H1 (cell line): ENCODE measurements around the gene INHBA. TPM values are rescaled to one million over a fixed set of nuclear protein-coding genes. Genes with fewer than 3 reads are reported as not detected.

Source experiments
- CTCF ChIA-PET: fragments of 300-600 bp; sonication (Branson Sonifier 250); formaldehyde crosslinking; loops from one replicate; lab custom pipeline; 2021; ENCODE audit not compliant: partially characterized antibody; lab: Charles Lee
- POLR2A ChIA-PET: fragments of 300-600 bp; sonication (Branson Sonifier 250); formaldehyde crosslinking; loops from one replicate; lab custom pipeline; 2021; ENCODE audit warnings: inconsistent platforms; ENCODE audit not compliant: partially characterized antibody; lab: Charles Lee
- DNase-seq, 2 experiments: peaks; one replicate each; pipeline versions ENCODE4 v3.0.0 to v3.0.0-alpha.2; 2010 to 2022; ENCODE audit warnings: low spot score in 2 of 2, low read depth in 1 of 2, mixed read lengths in 1 of 2
- FAIRE-seq: peaks from 2 replicates; lab custom pipeline; 2011; peaks lifted over from hg19 to GRCh38; lab: Jason Lieb, UNC
- H2AFZ ChIP-seq: 2 replicates; pipeline ENCODE4 v1.8.1; 2012; ENCODE audit warnings: low read length, inconsistent platforms
- H2AK5ac ChIP-seq: 2 replicates; pipeline ENCODE4 v1.6.1; 2013; ENCODE audit warnings: low read depth, low read length
- H2BK120ac ChIP-seq: replicated peaks from 2 replicates; pipeline ENCODE3; 2013; ENCODE audit warnings: low read depth, low read length, inconsistent platforms
- H2BK12ac ChIP-seq: 2 replicates; pipeline ENCODE4 v1.6.1; 2013; ENCODE audit warnings: low read depth, low read length
- H2BK15ac ChIP-seq: 2 replicates; pipeline ENCODE4 v1.6.1; 2013; ENCODE audit warnings: low read length
- H2BK20ac ChIP-seq: 2 replicates; pipeline ENCODE4 v1.6.1; 2013; ENCODE audit warnings: low read length
- H2BK5ac ChIP-seq: 2 replicates; pipeline ENCODE4 v1.6.1; 2013; ENCODE audit warnings: low read depth, low read length
- H3K14ac ChIP-seq: 2 replicates; pipeline ENCODE4 v1.6.1; 2013; ENCODE audit warnings: inconsistent platforms; ENCODE audit not compliant: insufficient read length
- H3K18ac ChIP-seq: 2 replicates; pipeline ENCODE4 v1.6.1; 2013; ENCODE audit warnings: low read length; ENCODE audit errors: extremely low read depth
- H3K23ac ChIP-seq: 2 replicates; pipeline ENCODE4 v1.6.1; 2013; ENCODE audit warnings: inconsistent platforms; ENCODE audit not compliant: insufficient read length
- H3K23me2 ChIP-seq: 2 replicates; pipeline ENCODE4 v1.6.1; 2013; ENCODE audit warnings: low read depth, low read length
- H3K27ac ChIP-seq: 2 replicates; pipeline ENCODE4 v1.6.1; 2011; ENCODE audit warnings: low read depth, low read length, inconsistent platforms
- H3K27me3 ChIP-seq, 4 experiments: replicated peaks in 1 of 4; 1 replicate in 1 of 4; 2 replicates in 3 of 4; pipeline versions ENCODE4 v1.6.1 to v1.8.1; 2011 to 2013; ENCODE audit warnings: low read length in 3 of 4, mild to moderate bottlenecking in 3 of 4, inconsistent platforms in 2 of 4, mixed read lengths in 2 of 4, moderate library complexity in 1 of 4; ENCODE audit not compliant: control insufficient read depth in 3 of 4, insufficient read depth in 3 of 4; ENCODE audit errors: extremely low read depth in 1 of 4
- H3K36me3 ChIP-seq, 4 experiments: 2 replicates each; pipeline versions ENCODE4 v1.6.1 to v1.8.1; 2011 to 2013; ENCODE audit warnings: mild to moderate bottlenecking in 4 of 4, low read length in 3 of 4, moderate library complexity in 2 of 4, control low read depth in 1 of 4, inconsistent platforms in 1 of 4; ENCODE audit not compliant: insufficient read depth in 4 of 4, control insufficient read depth in 2 of 4
- H3K4ac ChIP-seq: replicated peaks from 2 replicates; pipeline ENCODE3; 2013; ENCODE audit warnings: low read length, low read depth, mixed read lengths, inconsistent platforms; ENCODE audit not compliant: insufficient read length
- H3K4me1 ChIP-seq, 4 experiments: replicated peaks in 1 of 4; 1 replicate in 1 of 4; 2 replicates in 3 of 4; pipeline versions ENCODE4 v1.6.1 to v1.8.1; 2011 to 2013; ENCODE audit warnings: low read length in 3 of 4, inconsistent platforms in 2 of 4, mixed read lengths in 1 of 4; ENCODE audit not compliant: insufficient read depth in 4 of 4, control insufficient read depth in 3 of 4
- H3K4me2 ChIP-seq, 2 experiments: 2 replicates each; pipeline versions ENCODE4 v1.6.1 to v1.8.1; 2011 to 2013; ENCODE audit warnings: low read depth in 2 of 2, low read length in 2 of 2, control low read depth in 1 of 2, inconsistent platforms in 1 of 2, mild to moderate bottlenecking in 1 of 2; ENCODE audit not compliant: insufficient read depth in 1 of 2
- H3K4me3 ChIP-seq, 4 experiments: fragments of 200-600, 300-600 bp in 1 of 4; sonication (generic), shearing (Covaris generic), sonication (Bioruptor Twin) in 1 of 4; 2 replicates each; pipeline versions ENCODE4 v1.5.1 to v1.8.1; 2011 to 2016; ENCODE audit warnings: low read length in 4 of 4, low read depth in 3 of 4, control low read depth in 2 of 4, inconsistent platforms in 2 of 4, mild to moderate bottlenecking in 2 of 4, mixed read lengths in 1 of 4, moderate library complexity in 1 of 4; ENCODE audit not compliant: insufficient read depth in 2 of 4; ENCODE audit errors: extremely low read depth in 1 of 4
- H3K56ac ChIP-seq: replicated peaks from 2 replicates; pipeline ENCODE3; 2013; ENCODE audit warnings: low read depth, mild to moderate bottlenecking, mixed read lengths, low read length, inconsistent platforms; ENCODE audit not compliant: insufficient read length
- H3K79me1 ChIP-seq: 2 replicates; pipeline ENCODE4 v1.6.1; 2013; ENCODE audit warnings: low read depth, low read length, control low read depth
- H3K79me2 ChIP-seq, 2 experiments: 2 replicates each; pipeline versions ENCODE4 v1.6.1 to v1.8.1; 2012 to 2013; ENCODE audit warnings: low read length in 2 of 2, mild to moderate bottlenecking in 2 of 2, inconsistent platforms in 1 of 2; ENCODE audit not compliant: insufficient read depth in 2 of 2, control insufficient read depth in 1 of 2
- H3K9ac ChIP-seq, 4 experiments: replicated peaks in 1 of 4; 1 replicate in 1 of 4; 2 replicates in 3 of 4; pipeline versions ENCODE4 v1.6.1 to v1.8.1; 2011 to 2013; ENCODE audit warnings: low read depth in 3 of 4, low read length in 3 of 4, control low read depth in 2 of 4, mild to moderate bottlenecking in 2 of 4, moderate library complexity in 2 of 4, inconsistent platforms in 1 of 4; ENCODE audit errors: extremely low read depth in 1 of 4
- H3K9me3 ChIP-seq, 2 experiments: 2 replicates each; pipeline versions ENCODE4 v1.6.1 to v1.8.1; 2012 to 2013; ENCODE audit warnings: mild to moderate bottlenecking in 2 of 2, moderate library complexity in 2 of 2, control low read depth in 1 of 2, inconsistent platforms in 1 of 2, low read depth in 1 of 2, low read length in 1 of 2, mixed read lengths in 1 of 2; ENCODE audit not compliant: insufficient read depth in 2 of 2
- H4K20me1 ChIP-seq, 2 experiments: replicated peaks in 1 of 2; 2 replicates each; pipeline versions ENCODE3 to v1.8.1; 2011 to 2013; ENCODE audit warnings: inconsistent platforms in 2 of 2, low read length in 2 of 2, mild to moderate bottlenecking in 1 of 2; ENCODE audit not compliant: insufficient read depth in 2 of 2, control insufficient read depth in 1 of 2
- H4K5ac ChIP-seq: 2 replicates; pipeline ENCODE4 v1.6.1; 2013; ENCODE audit warnings: low read length, low read depth, mixed read lengths, inconsistent platforms; ENCODE audit not compliant: insufficient read length
- H4K8ac ChIP-seq: 2 replicates; pipeline ENCODE4 v1.8.0; 2013; ENCODE audit warnings: mild to moderate bottlenecking, moderate library complexity, low read length, inconsistent platforms; ENCODE audit not compliant: insufficient read depth; ENCODE audit errors: extremely low read depth
- H4K91ac ChIP-seq: replicated peaks from 2 replicates; pipeline ENCODE3; 2013; ENCODE audit warnings: low read length, mixed read lengths, inconsistent platforms; ENCODE audit not compliant: insufficient read length
- ASH2L ChIP-seq: fragments of 200-600, 300-600 bp; sonication (generic); IDR thresholded peaks from one replicate; pipeline ENCODE4 v1.7.1; 2017; ENCODE audit warnings: low read length
- CHD2 ChIP-seq: IDR thresholded peaks from 2 replicates; pipeline ENCODE4 v1.6.1; 2012; ENCODE audit warnings: low read length, improper control_type of control experiment
- GTF2F1 ChIP-seq: IDR thresholded peaks from 2 replicates; pipeline ENCODE4 v1.6.1; 2012; ENCODE audit warnings: low read depth, low read length, improper control_type of control experiment, borderline replicate concordance
- HDAC6 ChIP-seq: IDR thresholded peaks from one replicate; pipeline ENCODE4 v1.7.1; 2012; ENCODE audit warnings: low read depth, mild to moderate bottlenecking, inconsistent platforms, low read length, moderate library complexity
- PHF8 ChIP-seq: fragments of 200-600 bp; sonication (generic); conservative IDR thresholded peaks from 2 replicates; pipeline ENCODE4 v1.7.1; 2012; ENCODE audit warnings: low read depth, mild to moderate bottlenecking, inconsistent platforms, low read length, moderate library complexity
- RXRA ChIP-seq: IDR thresholded peaks from 2 replicates; pipeline ENCODE4 v1.6.1; 2011; ENCODE audit warnings: low read depth, mild to moderate bottlenecking, low read length, moderate library complexity; ENCODE audit not compliant: insufficient read depth
- SIN3A ChIP-seq, 2 experiments: IDR thresholded peaks in 1 of 2; conservative IDR thresholded peaks in 1 of 2; 2 replicates each; pipeline ENCODE4 v1.6.1; 2011 to 2012; ENCODE audit warnings: low read length in 2 of 2, improper control_type of control experiment in 1 of 2, low read depth in 1 of 2, mild to moderate bottlenecking in 1 of 2
- TAF1 ChIP-seq: IDR thresholded peaks from 2 replicates; pipeline ENCODE4 v1.6.1; 2011; ENCODE audit warnings: mild to moderate bottlenecking, low read depth, low read length
- TBP ChIP-seq: IDR thresholded peaks from 2 replicates; pipeline ENCODE4 v1.6.1; 2011; ENCODE audit warnings: low read depth, low read length, improper control_type of control experiment
- YY1 ChIP-seq: IDR thresholded peaks from 2 replicates; pipeline ENCODE4 v1.6.1; 2011; ENCODE audit warnings: low read depth, mild to moderate bottlenecking, low read length
- WGBS, 2 experiments: shearing (Covaris generic) in 1 of 2; methylation state at CpG; one replicate each; pipeline versions ENCODE4 v1.1.6 to v1.1.7; 2013 to 2015; ENCODE audit warnings: low lambda C conversion rate in 2 of 2, mixed read lengths in 2 of 2, inconsistent platforms in 1 of 2, low coverage in 1 of 2, missing lambda C conversion rate in 1 of 2; ENCODE audit not compliant: insufficient replicate concordance in 2 of 2, insufficient coverage in 1 of 2, insufficient read length in 1 of 2; ENCODE audit errors: extremely low coverage in 1 of 2, missing lambda C conversion rate in 1 of 2; 5-methylcytosine and 5-hydroxymethylcytosine counted together
- polyA plus RNA-seq, 7 experiments: library from polyadenylated mRNA; depleted of rRNA in 3 of 7; stranded (reverse) in 5 of 7; unstranded in 2 of 7; fragments of >200 nt in 5 of 7; fragments of 200-250 nt in 2 of 7; gene quantifications; 1 replicate in 5 of 7; 2 replicates in 1 of 7; 4 replicates in 1 of 7; pipeline versions ENCODE4 v1.2.1 to v1.2.3, GENCODE V29; 2011 to 2013; ENCODE audit warnings: missing spikeins in 2 of 7, mixed read lengths in 2 of 7
- total RNA-seq: library from RNA; stranded (reverse); fragmentation: NEBNext Ultra II Directional; extraction: Animal tissue kit (Norgen Biotek cat#: 25700); gene quantifications from 2 replicates; pipeline ENCODE4 v1.2.1, GENCODE V29; 2021
- TF ChIP-seq, protein P1 (sequence below): IDR thresholded peaks from 2 replicates; pipeline ENCODE4 v1.6.1; 2012; ENCODE audit warnings: inconsistent platforms
- TF ChIP-seq, protein P2 (sequence below): IDR thresholded peaks from 2 replicates; pipeline ENCODE4 v1.6.1; 2011; ENCODE audit warnings: low read depth, mild to moderate bottlenecking, low read length; ENCODE audit not compliant: insufficient read depth
- TF ChIP-seq, protein P3 (sequence below): IDR thresholded peaks from 2 replicates; pipeline ENCODE4 v1.6.1; 2011; ENCODE audit warnings: low read length, improper control_type of control experiment

The INHBA gene
- total and polyA plus RNA-seq, 2 of the 8 experiments (the other 6 are each of a cell fraction or from before 2014, with no cell fraction given) = 1.1 to 2.7 TPM

DNA sequence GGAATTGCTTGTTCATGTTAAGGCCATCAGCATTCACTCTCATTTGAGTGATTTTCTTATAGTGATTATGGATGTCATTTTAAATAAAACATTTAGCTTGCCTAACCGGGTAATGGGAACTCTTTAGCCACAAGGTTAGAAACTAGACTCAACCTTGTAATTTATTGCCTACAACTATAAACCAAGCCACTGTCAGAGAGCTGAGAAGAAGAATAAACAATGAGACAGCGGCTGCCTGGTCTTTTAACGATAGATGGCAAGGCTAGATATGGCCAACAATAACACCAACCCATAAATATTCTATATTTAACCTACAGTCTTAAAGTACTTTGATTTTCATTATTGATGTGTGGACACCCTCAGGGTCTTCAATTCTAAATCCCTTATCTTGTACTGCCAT lies 27.8 kb upstream of the INHBA start:
- no peak overlapping the region for H3K4ac ChIP-seq
- 93% methylated on average over 3 of the region's 3 CpGs; no CpG with 5 or more reads in 1 of the 2 experiments for WGBS, 2 experiments
- TF ChIP-seq HDAC6 (no peak), PHF8 (no peak), GTF2F1 (no peak), SIN3A (conservative IDR thresholded peaks at IDR 0.05 in 1 of 2, IDR thresholded peaks at IDR 0.05 in 1 of 2; ENCODE audit: low read depth in 1 of 2, low read length in 2 of 2) (no peak), YY1 (no peak), ASH2L (no peak), TAF1 (no peak), CHD2 (no peak), TBP (no peak), RXRA (no peak)
- TF ChIP-seq, protein P1, sequence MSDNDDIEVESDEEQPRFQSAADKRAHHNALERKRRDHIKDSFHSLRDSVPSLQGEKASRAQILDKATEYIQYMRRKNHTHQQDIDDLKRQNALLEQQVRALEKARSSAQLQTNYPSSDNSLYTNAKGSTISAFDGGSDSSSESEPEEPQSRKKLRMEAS = no peak
- TF ChIP-seq, protein P2, sequence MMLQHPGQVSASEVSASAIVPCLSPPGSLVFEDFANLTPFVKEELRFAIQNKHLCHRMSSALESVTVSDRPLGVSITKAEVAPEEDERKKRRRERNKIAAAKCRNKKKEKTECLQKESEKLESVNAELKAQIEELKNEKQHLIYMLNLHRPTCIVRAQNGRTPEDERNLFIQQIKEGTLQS = no peak
- TF ChIP-seq, protein P3, sequence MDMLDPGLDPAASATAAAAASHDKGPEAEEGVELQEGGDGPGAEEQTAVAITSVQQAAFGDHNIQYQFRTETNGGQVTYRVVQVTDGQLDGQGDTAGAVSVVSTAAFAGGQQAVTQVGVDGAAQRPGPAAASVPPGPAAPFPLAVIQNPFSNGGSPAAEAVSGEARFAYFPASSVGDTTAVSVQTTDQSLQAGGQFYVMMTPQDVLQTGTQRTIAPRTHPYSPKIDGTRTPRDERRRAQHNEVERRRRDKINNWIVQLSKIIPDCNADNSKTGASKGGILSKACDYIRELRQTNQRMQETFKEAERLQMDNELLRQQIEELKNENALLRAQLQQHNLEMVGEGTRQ = no peak

More for the DNA sequence above, 27.8 kb upstream of the INHBA start:
- no peaks in the 10 kb centered on the region for H3K79me2 ChIP-seq
- no peak for FAIRE-seq
- no peak overlapping the region for H3K14ac ChIP-seq
- H4K91ac ChIP-seq = no peak overlapping the region
- H4K8ac ChIP-seq = no peak overlapping the region
- 0 out of 7 replicates have a peak, but pooled peaks cover 0 to 2% (median 0%) of the 10 kb centered on the region in 4 experiments for H3K4me1 ChIP-seq
- H2BK12ac ChIP-seq = no peak overlapping the region
- no peak overlapping the region for H3K18ac ChIP-seq
- no peaks in the 10 kb centered on the region for H3K79me1 ChIP-seq
- H2AFZ ChIP-seq = no peak overlapping the region
- no peaks in the 10 kb centered on the region for H3K36me3 ChIP-seq
- H3K23me2 ChIP-seq = no peaks in the 10 kb centered on the region
- no peak overlapping the region for H3K9ac ChIP-seq
- H3K4me3 ChIP-seq = no peak overlapping the region
- H3K56ac ChIP-seq = no peak overlapping the region
- no peak overlapping the region for H4K5ac ChIP-seq
- H3K27me3 ChIP-seq = peaks cover 0 to 3% (median 0%) of the 10 kb centered on the region in 4 experiments; a peak in 2 of 7 replicates
- H2BK5ac ChIP-seq = no peak overlapping the region
- no peak overlapping the region for H2BK20ac ChIP-seq
- no peak overlapping the region for H3K23ac ChIP-seq
- H3K4me2 ChIP-seq = no peak overlapping the region
- DNase-seq = no peak
- H4K20me1 ChIP-seq = no peaks in the 10 kb centered on the region
- no peak overlapping the region for H2BK15ac ChIP-seq
- no peak overlapping the region for H2BK120ac ChIP-seq
- H3K9me3 ChIP-seq = no peaks in the 10 kb centered on the region
- CTCF ChIA-PET = interaction anchor here (0.7 to 3.4 kb wide), 6 partner anchors 13 to 210 kb away, joined by 3 to 12 read pairs (median 4); no protein-coding TSS in a partner anchor
- no peak overlapping the region for H3K27ac ChIP-seq
- POLR2A ChIA-PET = no interaction called here
- no peak overlapping the region for H2AK5ac ChIP-seq
